Breast epithelium (tissue), 3 donors: Measurements from ENCODE around the gene TCERG1L.

ENCODE experiments used
- POLR2A ChIP-seq: fragments of 450-650 bp; IDR thresholded peaks from one replicate; pipeline ENCODE4 v1.6.1; 2016; ENCODE audit warnings: antibody characterized with exemption, mild to moderate bottlenecking, moderate library complexity
- TF ChIP-seq, protein P1 (sequence below), 3 donors: fragments of 450-650 bp; IDR thresholded peaks; one replicate each; pipeline ENCODE4 v1.5.1; 2016 to 2017; ENCODE audit warnings: antibody characterized with exemption in 3 of 3, mild to moderate bottlenecking in 3 of 3, moderate library complexity in 3 of 3

DNA sequence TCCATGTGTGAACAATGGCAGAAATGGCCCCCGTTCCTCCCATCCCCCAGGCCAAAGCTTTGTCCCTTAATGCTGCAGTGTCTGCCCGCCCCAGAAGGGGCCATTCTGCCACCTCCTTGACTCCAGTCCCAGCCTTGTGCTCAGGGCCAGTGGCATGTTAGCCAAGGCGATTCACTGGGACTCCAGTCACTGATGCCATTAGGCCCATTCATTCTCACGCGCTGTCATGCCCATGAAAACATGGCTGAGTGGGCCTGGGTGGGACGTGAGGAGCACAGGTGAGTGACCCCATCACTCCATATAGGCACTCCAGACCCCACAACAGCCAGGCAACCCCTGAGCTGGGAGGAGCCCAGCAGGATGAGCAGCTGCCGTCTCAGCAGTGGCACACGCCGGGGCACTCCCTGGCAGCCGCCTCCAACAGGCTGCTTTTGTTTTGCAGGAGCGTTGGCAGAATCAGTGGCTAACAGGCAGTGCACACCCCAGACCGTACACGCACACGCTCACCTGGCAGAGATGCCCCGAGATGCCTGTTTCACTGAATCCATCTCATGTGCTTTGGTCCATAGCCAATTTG is 79.5 kb downstream of the TCERG1L start:
- TF ChIP-seq, protein P1, sequence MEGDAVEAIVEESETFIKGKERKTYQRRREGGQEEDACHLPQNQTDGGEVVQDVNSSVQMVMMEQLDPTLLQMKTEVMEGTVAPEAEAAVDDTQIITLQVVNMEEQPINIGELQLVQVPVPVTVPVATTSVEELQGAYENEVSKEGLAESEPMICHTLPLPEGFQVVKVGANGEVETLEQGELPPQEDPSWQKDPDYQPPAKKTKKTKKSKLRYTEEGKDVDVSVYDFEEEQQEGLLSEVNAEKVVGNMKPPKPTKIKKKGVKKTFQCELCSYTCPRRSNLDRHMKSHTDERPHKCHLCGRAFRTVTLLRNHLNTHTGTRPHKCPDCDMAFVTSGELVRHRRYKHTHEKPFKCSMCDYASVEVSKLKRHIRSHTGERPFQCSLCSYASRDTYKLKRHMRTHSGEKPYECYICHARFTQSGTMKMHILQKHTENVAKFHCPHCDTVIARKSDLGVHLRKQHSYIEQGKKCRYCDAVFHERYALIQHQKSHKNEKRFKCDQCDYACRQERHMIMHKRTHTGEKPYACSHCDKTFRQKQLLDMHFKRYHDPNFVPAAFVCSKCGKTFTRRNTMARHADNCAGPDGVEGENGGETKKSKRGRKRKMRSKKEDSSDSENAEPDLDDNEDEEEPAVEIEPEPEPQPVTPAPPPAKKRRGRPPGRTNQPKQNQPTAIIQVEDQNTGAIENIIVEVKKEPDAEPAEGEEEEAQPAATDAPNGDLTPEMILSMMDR (IDR thresholded peaks at IDR 0.05), result no peak
- TF ChIP-seq POLR2A, result no peak
